ENCODE results near the gene LAPTM5.

LAPTM5 gene

GRCh38 chr1:30787266-30787665, 29.7 kb upstream of the LAPTM5 start:
- no peak for DNase-seq (ENCODE audit: low read depth, low spot score)

- no peak for DNase-seq (ENCODE audit: low read depth, low spot score)
These were observed 28.9 kb upstream of the LAPTM5 start for GRCh38 chr1:30786264-30786991.

- no peak for DNase-seq (ENCODE audit: low read depth, low spot score)
These were observed 28.1 kb upstream of the LAPTM5 start for GRCh38 chr1:30785714-30786113.

GRCh38 chr1:30785181-30785580, 27.6 kb upstream of the LAPTM5 start:
- DNase-seq (ENCODE audit: low read depth, low spot score) = no peak

- no peak for DNase-seq (ENCODE audit: low read depth, low spot score)
These were observed 25.8 kb upstream of the LAPTM5 start for GRCh38 chr1:30783256-30783915.

- DNase-seq (ENCODE audit: low read depth, low spot score) = no peak
These were observed 25.0 kb upstream of the LAPTM5 start for GRCh38 chr1:30782361-30783255.

GRCh38 chr1:30781906-30782305, 24.3 kb upstream of the LAPTM5 start:
- no peak for DNase-seq (ENCODE audit: low read depth, low spot score)

- no peak for DNase-seq (ENCODE audit: low read depth, low spot score)
These were observed 22.8 kb upstream of the LAPTM5 start for GRCh38 chr1:30780409-30780808.

GRCh38 chr1:30779294-30780071, 21.9 kb upstream of the LAPTM5 start:
- no peak for DNase-seq (ENCODE audit: low read depth, low spot score)

- no peak for DNase-seq (ENCODE audit: low read depth, low spot score)
These were observed 21.4 kb upstream of the LAPTM5 start for GRCh38 chr1:30778979-30779293.

GRCh38 chr1:30778154-30778978, 20.8 kb upstream of the LAPTM5 start:
- DNase-seq (ENCODE audit: low read depth, low spot score) = no peak

- no peak for DNase-seq (ENCODE audit: low read depth, low spot score)
These were observed 20.3 kb upstream of the LAPTM5 start for GRCh38 chr1:30777904-30778153.

GRCh38 chr1:30777060-30777903, 19.7 kb upstream of the LAPTM5 start:
- DNase-seq (ENCODE audit: low read depth, low spot score) = no peak

GRCh38 chr1:30776097-30777059, 18.8 kb upstream of the LAPTM5 start:
- DNase-seq (ENCODE audit: low read depth, low spot score) = no peak

- DNase-seq (ENCODE audit: low read depth, low spot score) = no peak
These were observed 17.9 kb upstream of the LAPTM5 start for GRCh38 chr1:30775433-30775975.

GRCh38 chr1:30774550-30775432, 17.2 kb upstream of the LAPTM5 start:
- no peak for DNase-seq (ENCODE audit: low read depth, low spot score)

- no peak for DNase-seq (ENCODE audit: low read depth, low spot score)
These were observed 16.3 kb upstream of the LAPTM5 start for GRCh38 chr1:30773722-30774358.

All from brain pericyte (primary cell).